ENCODE data around the gene PRDX3.
"Not testable (repeated sequence)": the region's sequence is repeated elsewhere in the genome, so short reads cannot be mapped to it uniquely, and the experiment has no call there.

The PRDX3 gene

DNA sequence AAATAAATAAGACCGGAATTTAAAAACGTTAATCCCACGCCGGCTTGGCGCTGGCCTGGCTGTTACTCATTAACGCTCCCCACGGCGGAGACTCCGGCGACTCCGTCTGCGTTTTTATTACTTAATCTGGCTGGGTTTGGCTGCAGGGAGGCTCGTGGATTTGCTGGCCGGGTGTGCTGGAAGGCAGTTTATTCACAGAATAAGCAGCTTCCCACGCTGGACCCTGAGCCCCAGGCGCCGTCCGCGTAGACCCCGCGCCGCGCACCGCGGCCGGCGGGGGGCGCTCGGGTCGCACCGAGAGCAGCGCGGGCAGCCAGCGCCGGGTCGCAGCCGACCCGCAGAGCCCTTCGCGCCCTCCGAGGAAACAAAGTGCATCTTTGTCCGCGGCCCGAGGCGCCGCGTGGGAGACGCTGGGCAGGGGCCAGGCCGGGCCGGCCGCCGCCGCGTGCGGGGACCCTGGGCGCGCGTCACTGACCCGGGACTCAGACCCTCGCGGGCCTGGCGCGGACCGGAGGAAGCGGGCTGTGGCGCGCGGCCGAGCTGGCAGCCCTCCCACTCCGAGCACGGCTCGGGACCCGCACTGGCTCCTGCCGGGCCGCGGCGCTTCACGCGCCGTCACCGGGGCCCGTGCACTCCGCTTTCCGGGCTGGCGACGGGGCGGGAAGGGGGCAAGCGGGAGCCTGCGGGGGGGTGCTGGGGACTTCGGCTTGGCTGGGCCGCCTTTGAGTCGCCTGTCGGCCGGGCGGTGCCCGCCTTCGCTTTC lies 28.2 kb upstream of the PRDX3 start:
- DNase-seq (ENCODE audit: low read depth in 3 of 3): peak; percentile 42 to 69 (median 59)

- peak in 2 of 3 experiments; percentile 26 to 47 for DNase-seq (ENCODE audit: low read depth in 3 of 3)
Observed at GRCh38 chr10:119205894-119206602, 27.4 kb upstream of the PRDX3 start.

DNA sequence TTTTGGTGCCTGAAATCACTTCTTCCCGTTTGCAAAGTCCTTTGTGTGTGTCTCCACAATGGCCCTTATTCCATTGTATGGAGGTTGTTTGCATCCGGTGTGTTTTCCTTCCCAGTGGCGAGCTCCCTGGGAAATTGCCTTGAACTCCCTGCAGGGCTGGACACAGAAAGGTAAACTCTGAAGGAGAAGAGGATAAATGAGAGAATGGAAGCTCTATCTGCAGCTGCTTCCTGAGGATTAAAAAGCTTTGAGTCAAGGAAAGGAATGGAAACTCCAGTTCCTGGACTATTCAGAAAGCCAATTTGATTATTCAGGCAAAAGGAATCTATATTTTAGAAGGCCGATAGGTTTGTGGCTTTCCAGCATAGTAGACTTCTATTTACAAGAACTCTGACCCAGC lies 24.4 kb upstream of the PRDX3 start:
- no peak for DNase-seq (ENCODE audit: low read depth in 3 of 3)

DNA sequence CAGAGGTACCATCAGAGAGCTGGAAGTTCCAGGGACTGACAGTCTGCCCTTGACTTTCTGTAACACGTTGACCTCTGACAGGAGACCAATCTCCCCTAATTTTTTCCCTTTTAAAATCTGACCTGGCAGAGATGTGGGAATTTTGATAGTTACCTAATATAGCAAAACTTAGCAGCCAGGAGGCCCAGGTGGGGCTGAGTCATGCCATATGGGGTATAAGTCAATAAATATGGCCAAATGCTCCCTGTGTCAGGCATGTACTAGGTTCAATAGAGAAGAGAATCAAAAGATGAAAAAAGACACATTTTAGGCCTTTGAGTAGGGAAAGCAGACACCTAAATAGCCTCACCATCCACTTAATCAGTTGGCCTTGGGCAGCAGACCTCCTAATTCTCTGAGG lies 22.6 kb upstream of the PRDX3 start:
- DNase-seq (ENCODE audit: low read depth in 3 of 3): no peak

DNA sequence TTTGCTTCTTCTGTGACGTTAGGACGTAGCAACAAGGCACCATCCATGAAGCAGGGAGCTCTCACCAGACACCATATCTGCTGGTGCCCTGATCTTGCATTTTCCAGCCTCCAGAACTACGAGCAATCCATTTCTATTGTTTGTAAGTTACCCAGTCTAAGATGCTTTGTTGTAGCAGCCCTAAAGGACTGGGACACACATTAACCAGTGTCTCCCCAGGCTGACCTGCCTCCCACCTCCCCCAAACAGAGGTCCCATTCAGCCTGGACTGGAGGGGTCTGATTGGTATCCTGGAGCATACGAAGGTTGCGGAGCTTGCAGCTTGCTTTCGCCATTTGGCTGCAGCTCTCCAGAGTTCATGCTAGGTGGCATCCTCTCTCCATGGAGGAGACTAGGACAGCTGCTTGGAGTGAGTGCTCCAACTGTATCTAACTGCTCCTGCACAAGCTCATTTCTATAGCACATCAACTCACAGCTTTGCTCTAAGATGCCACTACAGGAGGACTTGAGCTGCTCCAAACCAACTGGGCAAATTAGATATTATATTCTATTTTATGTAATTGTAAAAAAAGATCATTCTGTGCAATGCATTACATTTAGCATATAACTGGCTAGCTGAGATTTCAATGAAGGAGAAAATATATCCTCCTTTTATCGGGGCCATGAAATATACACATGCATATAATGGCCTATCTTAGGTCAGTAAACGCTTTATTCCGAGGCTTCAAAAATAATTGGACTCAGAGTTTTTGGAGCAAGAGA lies 20.8 kb upstream of the PRDX3 start:
- no peak for DNase-seq (ENCODE audit: low read depth in 3 of 3)

DNA sequence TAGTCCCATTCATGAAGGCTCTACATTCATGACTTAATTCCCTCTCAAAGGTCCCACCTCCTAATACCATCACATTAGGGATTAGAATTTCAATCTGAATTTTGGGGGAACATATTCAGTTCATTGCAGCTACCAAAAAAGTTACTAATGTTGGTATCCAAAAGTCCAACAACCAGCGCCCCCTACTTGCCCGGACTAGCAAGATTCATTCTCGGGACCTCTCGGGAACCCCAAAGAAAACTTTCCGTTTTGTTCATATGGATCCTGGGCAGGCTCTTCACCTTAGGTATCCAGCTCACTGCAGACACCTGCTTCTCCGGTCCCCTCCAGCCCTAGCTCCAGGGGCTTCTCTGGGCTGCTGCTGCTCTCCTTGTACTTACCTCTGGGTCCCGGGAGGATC lies 19.8 kb upstream of the PRDX3 start:
- DNase-seq (ENCODE audit: low read depth in 3 of 3): peak in 1 of 3 experiments; percentile 30

GRCh38 chr10:119197921-119198320 lies 19.3 kb upstream of the PRDX3 start:
- DNase-seq (ENCODE audit: low read depth in 3 of 3): no peak

- DNase-seq (ENCODE audit: low read depth in 3 of 3): no peak
Observed at GRCh38 chr10:119191881-119192280, 13.3 kb upstream of the PRDX3 start.

- DNase-seq (ENCODE audit: low read depth in 3 of 3): no peak
Observed at GRCh38 chr10:119190954-119191785, 12.6 kb upstream of the PRDX3 start.

- no peak for DNase-seq (ENCODE audit: low read depth in 3 of 3)
Observed at GRCh38 chr10:119190353-119190752, 11.7 kb upstream of the PRDX3 start.

GRCh38 chr10:119189811-119190282 lies 11.2 kb upstream of the PRDX3 start:
- DNase-seq (ENCODE audit: low read depth in 3 of 3): no peak

GRCh38 chr10:119183664-119184412 lies 5.2 kb upstream of the PRDX3 start:
- DNase-seq (ENCODE audit: low read depth in 3 of 3): no peak

- not testable (repeated sequence) for DNase-seq (ENCODE audit: low read depth in 3 of 3)
Observed at GRCh38 chr10:119180850-119181400, 2.3 kb upstream of the PRDX3 start.

DNA sequence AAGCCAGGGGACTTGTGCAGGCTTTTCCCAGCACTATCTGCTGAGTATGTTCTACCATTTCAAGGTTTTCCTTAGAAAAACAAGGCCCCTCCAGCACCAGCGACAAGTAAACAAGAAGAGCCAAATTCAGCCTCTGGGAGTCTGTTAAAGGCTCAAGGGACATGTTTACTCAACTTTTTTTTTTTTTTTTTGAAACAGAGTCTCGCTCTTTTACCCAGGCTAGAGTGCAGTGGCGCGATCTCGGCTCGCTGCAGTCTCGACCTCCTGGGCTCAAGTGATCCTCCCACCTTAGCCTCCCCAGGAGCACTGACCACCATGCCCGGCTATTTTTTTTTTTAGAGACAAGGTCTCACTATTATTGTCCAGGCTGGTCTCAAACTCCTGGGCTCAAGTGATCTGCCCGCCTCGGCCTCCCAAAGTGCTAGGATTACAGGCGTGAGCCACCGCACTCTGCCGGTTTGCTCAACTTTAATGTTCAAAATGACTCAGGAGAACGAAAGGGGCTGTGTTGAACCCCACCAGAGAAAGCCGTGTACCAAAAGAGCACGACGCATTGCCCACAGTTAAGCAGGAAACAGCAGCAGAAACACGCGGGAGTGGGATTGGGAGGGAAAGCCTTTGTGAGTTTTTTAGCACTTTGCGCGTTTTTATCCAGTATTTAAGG lies 772 bp downstream of the PRDX3 start:
- peak in 1 of 3 experiments; percentile 31 for DNase-seq (ENCODE audit: low read depth in 3 of 3)

GRCh38 chr10:119176166-119176565 lies 2.4 kb downstream of the PRDX3 start:
- DNase-seq (ENCODE audit: low read depth in 3 of 3): no peak

DNA sequence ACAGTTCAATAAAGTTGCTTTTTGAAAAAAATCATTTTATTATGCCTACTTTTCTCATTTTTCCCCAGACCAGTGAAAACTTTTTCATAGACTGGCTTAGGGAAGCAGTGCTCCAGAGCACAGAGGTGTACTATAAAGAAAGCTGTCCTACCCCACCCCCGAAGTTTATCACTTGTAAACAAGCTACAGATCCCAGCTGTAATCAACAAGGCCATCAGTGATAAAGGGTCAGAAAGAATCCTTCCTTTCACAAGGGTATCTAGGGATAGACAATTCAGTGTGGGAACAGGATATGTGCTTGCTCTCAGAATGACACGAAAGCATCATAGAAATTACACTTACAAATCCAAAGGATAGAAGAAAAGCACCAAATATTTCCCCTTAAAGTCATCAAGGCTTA lies 4.5 kb downstream of the PRDX3 start:
- DNase-seq (ENCODE audit: low read depth in 3 of 3): no peak

DNA sequence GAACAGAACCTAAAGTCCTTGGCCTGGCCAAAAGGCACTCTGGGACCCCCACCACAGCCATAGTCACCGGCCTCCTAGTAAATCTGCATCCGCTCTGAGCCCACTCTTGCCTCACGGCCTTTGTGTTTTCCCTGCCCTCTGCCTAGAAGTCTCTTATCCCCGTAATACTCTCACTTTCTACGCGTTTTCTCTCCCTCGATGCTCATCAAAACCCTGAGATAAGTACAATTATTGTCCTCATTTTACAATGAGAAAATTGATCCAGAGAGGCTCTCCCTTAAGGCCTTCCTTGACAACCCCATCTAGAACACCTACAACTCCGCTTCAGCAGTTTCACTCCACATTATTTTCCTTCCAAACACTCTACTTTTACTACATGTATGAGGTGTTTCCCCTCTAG lies 11.6 kb downstream of the PRDX3 start:
- no peak for DNase-seq (ENCODE audit: low read depth in 3 of 3)

GRCh38 chr10:119166564-119166963 lies 12.0 kb downstream of the PRDX3 start:
- DNase-seq (ENCODE audit: low read depth in 3 of 3): no peak

DNA sequence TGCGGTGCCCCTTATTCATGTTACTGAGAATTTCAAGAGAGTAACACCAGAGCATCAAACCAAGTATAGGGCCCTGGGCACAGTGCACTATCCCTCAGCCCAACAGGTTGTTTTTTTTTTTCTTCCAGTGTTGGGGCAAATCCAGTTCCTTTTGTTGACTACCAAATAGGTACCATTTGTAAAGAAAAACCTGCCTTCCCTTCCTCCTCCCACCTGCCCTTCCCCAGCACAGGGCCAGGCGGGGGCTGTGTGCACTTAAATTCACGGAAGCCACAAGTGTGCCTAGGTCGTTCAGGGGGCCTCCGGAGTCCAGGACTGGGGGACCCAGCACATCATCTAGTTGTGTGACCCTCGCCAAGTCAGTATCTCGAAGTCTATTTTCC lies 12.5 kb downstream of the PRDX3 start:
- no peak for DNase-seq (ENCODE audit: low read depth in 3 of 3)

Data from stimulated activated CD4-positive, alpha-beta T cell treated with anti-CD3 and anti-CD28 coated beads, TNF-alpha, amount 100 ng/mL, for 24 hours (primary cell).